ENCODE results near the gene HHATL.

Gene HHATL

GRCh38 chr3:42698216-42698910 is 4.2 kb downstream of the HHATL start:
- TF ChIP-seq YY1 (IDR thresholded peaks at IDR 0.05; ENCODE audit: low read depth) (no peak), CREB1 (IDR thresholded peaks at IDR 0.05; ENCODE audit: low read depth) (no peak), EGR1 (IDR thresholded peaks at IDR 0.05) (no peak), RAD21 (IDR thresholded peaks at IDR 0.05; ENCODE audit: low read depth) (no peak), ZBTB7A (IDR thresholded peaks at IDR 0.05; ENCODE audit: low read depth) (no peak), USF1 (IDR thresholded peaks at IDR 0.05) (no peak), TCF12 (IDR thresholded peaks at IDR 0.05; ENCODE audit: low read depth) (no peak), CEBPB (IDR thresholded peaks at IDR 0.05) (no peak), FOXM1 (IDR thresholded peaks at IDR 0.05; ENCODE audit: borderline replicate concordance, low read depth) (no peak), TEAD4 (IDR thresholded peaks at IDR 0.05) (no peak), TAF1 (IDR thresholded peaks at IDR 0.05; ENCODE audit: low read depth) (no peak), NFIC (IDR thresholded peaks at IDR 0.05) (no peak), EP300 (IDR thresholded peaks at IDR 0.05; ENCODE audit: borderline replicate concordance) (no peak)
- TF ChIP-seq, protein P1, sequence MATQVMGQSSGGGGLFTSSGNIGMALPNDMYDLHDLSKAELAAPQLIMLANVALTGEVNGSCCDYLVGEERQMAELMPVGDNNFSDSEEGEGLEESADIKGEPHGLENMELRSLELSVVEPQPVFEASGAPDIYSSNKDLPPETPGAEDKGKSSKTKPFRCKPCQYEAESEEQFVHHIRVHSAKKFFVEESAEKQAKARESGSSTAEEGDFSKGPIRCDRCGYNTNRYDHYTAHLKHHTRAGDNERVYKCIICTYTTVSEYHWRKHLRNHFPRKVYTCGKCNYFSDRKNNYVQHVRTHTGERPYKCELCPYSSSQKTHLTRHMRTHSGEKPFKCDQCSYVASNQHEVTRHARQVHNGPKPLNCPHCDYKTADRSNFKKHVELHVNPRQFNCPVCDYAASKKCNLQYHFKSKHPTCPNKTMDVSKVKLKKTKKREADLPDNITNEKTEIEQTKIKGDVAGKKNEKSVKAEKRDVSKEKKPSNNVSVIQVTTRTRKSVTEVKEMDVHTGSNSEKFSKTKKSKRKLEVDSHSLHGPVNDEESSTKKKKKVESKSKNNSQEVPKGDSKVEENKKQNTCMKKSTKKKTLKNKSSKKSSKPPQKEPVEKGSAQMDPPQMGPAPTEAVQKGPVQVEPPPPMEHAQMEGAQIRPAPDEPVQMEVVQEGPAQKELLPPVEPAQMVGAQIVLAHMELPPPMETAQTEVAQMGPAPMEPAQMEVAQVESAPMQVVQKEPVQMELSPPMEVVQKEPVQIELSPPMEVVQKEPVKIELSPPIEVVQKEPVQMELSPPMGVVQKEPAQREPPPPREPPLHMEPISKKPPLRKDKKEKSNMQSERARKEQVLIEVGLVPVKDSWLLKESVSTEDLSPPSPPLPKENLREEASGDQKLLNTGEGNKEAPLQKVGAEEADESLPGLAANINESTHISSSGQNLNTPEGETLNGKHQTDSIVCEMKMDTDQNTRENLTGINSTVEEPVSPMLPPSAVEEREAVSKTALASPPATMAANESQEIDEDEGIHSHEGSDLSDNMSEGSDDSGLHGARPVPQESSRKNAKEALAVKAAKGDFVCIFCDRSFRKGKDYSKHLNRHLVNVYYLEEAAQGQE (IDR thresholded peaks at IDR 0.05; ENCODE audit: low read depth) = no peak
- TF ChIP-seq, protein P2, sequence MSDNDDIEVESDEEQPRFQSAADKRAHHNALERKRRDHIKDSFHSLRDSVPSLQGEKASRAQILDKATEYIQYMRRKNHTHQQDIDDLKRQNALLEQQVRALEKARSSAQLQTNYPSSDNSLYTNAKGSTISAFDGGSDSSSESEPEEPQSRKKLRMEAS (IDR thresholded peaks at IDR 0.05) = no peak

GRCh38 chr3:42697289-42698051 is 5.1 kb downstream of the HHATL start:
- no peak for TF ChIP-seq YY1 (IDR thresholded peaks at IDR 0.05; ENCODE audit: low read depth)
- no peak for TF ChIP-seq NFIC (IDR thresholded peaks at IDR 0.05)
- TF ChIP-seq CREB1 (IDR thresholded peaks at IDR 0.05; ENCODE audit: low read depth) = no peak
- no peak for TF ChIP-seq ZBTB7A (IDR thresholded peaks at IDR 0.05; ENCODE audit: low read depth)
- TF ChIP-seq TEAD4 (IDR thresholded peaks at IDR 0.05) = no peak
- no peak for TF ChIP-seq TCF12 (IDR thresholded peaks at IDR 0.05; ENCODE audit: low read depth)
- no peak for TF ChIP-seq EP300 (IDR thresholded peaks at IDR 0.05; ENCODE audit: borderline replicate concordance)
- TF ChIP-seq, protein P2 (IDR thresholded peaks at IDR 0.05) = no peak
- no peak for TF ChIP-seq TAF1 (IDR thresholded peaks at IDR 0.05; ENCODE audit: low read depth)

DNA sequence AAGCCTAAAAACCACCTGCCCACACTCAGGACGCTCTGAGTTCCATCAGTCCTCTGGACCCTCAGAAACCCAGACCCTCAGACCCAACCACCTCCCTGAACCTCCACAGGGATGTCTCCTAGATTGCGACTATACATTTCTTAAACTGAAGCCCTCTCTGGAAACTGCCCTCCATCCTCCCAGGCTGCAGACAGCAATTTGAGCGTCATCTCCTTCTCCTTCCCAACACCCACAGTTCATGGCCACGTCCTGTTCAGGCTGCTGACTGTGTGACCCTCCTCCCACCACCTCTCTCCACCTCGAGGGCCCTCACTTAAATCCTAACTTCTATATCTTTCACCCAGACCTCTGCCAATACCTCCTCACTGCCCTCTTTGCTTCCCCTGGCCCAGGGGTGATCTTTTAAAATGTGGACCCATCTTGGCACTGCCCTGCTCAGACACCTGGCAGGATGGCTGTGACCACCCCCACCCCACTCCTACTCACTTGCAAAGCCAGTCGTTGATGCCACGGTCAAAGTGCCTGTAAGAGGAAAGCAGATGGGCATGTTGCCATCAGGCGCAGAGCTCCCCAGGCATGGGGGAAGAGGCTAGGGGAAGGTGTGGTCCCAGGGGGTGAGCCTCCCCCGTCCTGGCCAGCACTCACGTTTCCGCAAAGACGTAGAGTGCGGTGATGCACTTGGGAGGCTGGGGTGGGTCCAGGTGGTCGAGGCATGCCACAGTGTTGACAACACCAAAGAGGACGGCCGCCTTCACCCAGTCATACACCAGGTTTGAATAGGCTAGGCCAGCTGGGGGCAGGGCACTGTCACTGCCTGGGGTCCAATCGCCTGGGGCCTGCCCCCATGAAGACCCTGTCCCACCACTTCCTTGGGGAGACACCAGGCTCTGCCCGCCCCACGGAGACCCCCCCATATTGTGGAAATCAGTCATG is 6.0 kb downstream of the HHATL start:
- TF ChIP-seq NFIC (IDR thresholded peaks at IDR 0.05) = no peak
- TF ChIP-seq, protein P1 (IDR thresholded peaks at IDR 0.05; ENCODE audit: low read depth) = no peak
- TF ChIP-seq CEBPB (IDR thresholded peaks at IDR 0.05) = no peak
- TF ChIP-seq CREB1 (IDR thresholded peaks at IDR 0.05; ENCODE audit: low read depth) = no peak
- no peak for TF ChIP-seq ZBTB7A (IDR thresholded peaks at IDR 0.05; ENCODE audit: low read depth)
- no peak for TF ChIP-seq USF1 (IDR thresholded peaks at IDR 0.05)
- no peak for TF ChIP-seq RAD21 (IDR thresholded peaks at IDR 0.05; ENCODE audit: low read depth)
- no peak for TF ChIP-seq TCF12 (IDR thresholded peaks at IDR 0.05; ENCODE audit: low read depth)
- no peak for TF ChIP-seq YY1 (IDR thresholded peaks at IDR 0.05; ENCODE audit: low read depth)
- no peak for TF ChIP-seq TEAD4 (IDR thresholded peaks at IDR 0.05)
- TF ChIP-seq FOXM1 (IDR thresholded peaks at IDR 0.05; ENCODE audit: borderline replicate concordance, low read depth) = no peak
- TF ChIP-seq EGR1 (IDR thresholded peaks at IDR 0.05) = no peak

- no peak for TF ChIP-seq EGR1 (IDR thresholded peaks at IDR 0.05)
- TF ChIP-seq TEAD4 (IDR thresholded peaks at IDR 0.05) = no peak
- no peak for TF ChIP-seq NFIC (IDR thresholded peaks at IDR 0.05)
- TF ChIP-seq, protein P1 (IDR thresholded peaks at IDR 0.05; ENCODE audit: low read depth) = no peak
- no peak for TF ChIP-seq FOXM1 (IDR thresholded peaks at IDR 0.05; ENCODE audit: borderline replicate concordance, low read depth)
- no peak for TF ChIP-seq ZBTB7A (IDR thresholded peaks at IDR 0.05; ENCODE audit: low read depth)
- TF ChIP-seq TAF1 (IDR thresholded peaks at IDR 0.05; ENCODE audit: low read depth) = no peak
- no peak for TF ChIP-seq YY1 (IDR thresholded peaks at IDR 0.05; ENCODE audit: low read depth)
- TF ChIP-seq CREB1 (IDR thresholded peaks at IDR 0.05; ENCODE audit: low read depth) = no peak
- no peak for TF ChIP-seq TCF12 (IDR thresholded peaks at IDR 0.05; ENCODE audit: low read depth)
- no peak for TF ChIP-seq RAD21 (IDR thresholded peaks at IDR 0.05; ENCODE audit: low read depth)
These were observed 8.2 kb downstream of the HHATL start for GRCh38 chr3:42694366-42694765.

All from Ishikawa (cell line).